Calu3 (cell line): ENCODE measurements around the gene CETN2. TPM values are rescaled to one million over a fixed set of nuclear protein-coding genes. Genes with fewer than 3 reads are reported as not detected.

Source experiments
- BruUV-seq: library from RNA; stranded (reverse); fragments of 400-500 nt; replicated peaks from 2 replicates; lab custom pipeline; 2021; lab: Mats Ljungman, UMichigan
- CTCF ChIA-PET: fragments of 300-600 bp; sonication (Branson Sonifier 250); formaldehyde crosslinking; loops from one replicate; lab custom pipeline; 2022; ENCODE audit warnings: antibody characterized with exemption; lab: Charles Lee
- DNase-seq: peaks from one replicate; pipeline ENCODE4 v3.0.0; 2022
- H3K27ac Mint-ChIP-seq: one replicate; pipeline ENCODE4 v1.8.0; 2022; ENCODE audit warnings: mixed read lengths; ENCODE audit not compliant: unreplicated experiment
- H3K27me3 Mint-ChIP-seq: one replicate; pipeline ENCODE4 v1.8.0; 2022; ENCODE audit warnings: mixed read lengths; ENCODE audit not compliant: unreplicated experiment
- H3K36me3 Mint-ChIP-seq: one replicate; pipeline ENCODE4 v1.8.0; 2022; ENCODE audit warnings: mild to moderate bottlenecking, moderate library complexity, mixed read lengths; ENCODE audit not compliant: insufficient read depth, unreplicated experiment
- H3K4me1 Mint-ChIP-seq: one replicate; pipeline ENCODE4 v1.8.0; 2022; ENCODE audit warnings: mild to moderate bottlenecking, low read depth, mixed read lengths; ENCODE audit not compliant: unreplicated experiment
- H3K4me3 Mint-ChIP-seq: one replicate; pipeline ENCODE4 v1.8.0; 2022; ENCODE audit warnings: mild to moderate bottlenecking, low read depth, moderate library complexity, mixed read lengths; ENCODE audit not compliant: unreplicated experiment
- H3K9me3 Mint-ChIP-seq: one replicate; pipeline ENCODE4 v1.8.0; 2022; ENCODE audit warnings: low read depth, mixed read lengths; ENCODE audit not compliant: unreplicated experiment
- CTCF ChIP-seq: fragments of 200-600 bp; IDR thresholded peaks from one replicate; pipeline ENCODE4 v1.8.0; 2022; ENCODE audit warnings: antibody characterized with exemption; ENCODE audit not compliant: unreplicated experiment
- intact Hi-C: fragments of 100-400 bp; cut with micrococcal nuclease; formaldehyde crosslinking; loops from one replicate; pipeline ENCODE4 v1.10.0; 2022; ENCODE audit not compliant: unreplicated experiment
- total RNA-seq: library from RNA; stranded (reverse); gene quantifications from 2 replicates; pipeline ENCODE4 v1.2.3, GENCODE V29; 2022

Gene CETN2
- total RNA-seq, 1 experiment from 2014 or later: 40.2 TPM

- no peaks in the 10 kb centered on the region for H3K9me3 Mint-ChIP-seq
- CTCF ChIA-PET: no interaction called here
These were observed 35.8 kb upstream of the CETN2 start for GRCh38 chrX:152866386-152866785.

GRCh38 chrX:152865232-152865920 is 34.8 kb upstream of the CETN2 start:
- H3K27me3 Mint-ChIP-seq: no peaks in the 10 kb centered on the region
- CTCF ChIA-PET: no interaction called here
- TF ChIP-seq CTCF: no peak
- no peak overlapping the region for H3K27ac Mint-ChIP-seq
- H3K4me1 Mint-ChIP-seq: no peaks in the 10 kb centered on the region
- DNase-seq: no peak
- H3K9me3 Mint-ChIP-seq: no peaks in the 10 kb centered on the region
- BruUV-seq: no TSS peak
- no peak overlapping the region for H3K4me3 Mint-ChIP-seq
- H3K36me3 Mint-ChIP-seq: peaks cover 22% of the 10 kb centered on the region
- intact Hi-C loops: no loop called here

More at GRCh38 chrX:152866386-152866785, 35.8 kb upstream of the CETN2 start:
- DNase-seq: no peak
- no TSS peak for BruUV-seq
- Mint-ChIP-seq H3K27ac (no peak overlapping the region), H3K27me3 (no peaks in the 10 kb centered on the region), H3K4me1 (no peaks in the 10 kb centered on the region), H3K36me3 (peaks cover 28% of the 10 kb centered on the region), H3K4me3 (no peak overlapping the region)
- intact Hi-C loops: no loop called here
- TF ChIP-seq CTCF: no peak

- TF ChIP-seq CTCF: no peak
- Mint-ChIP-seq H3K27ac (no peak overlapping the region), H3K4me3 (no peak overlapping the region), H3K36me3 (peaks cover 21% of the 10 kb centered on the region), H3K27me3 (no peaks in the 10 kb centered on the region), H3K9me3 (no peaks in the 10 kb centered on the region), H3K4me1 (no peaks in the 10 kb centered on the region)
- DNase-seq: no peak
- CTCF ChIA-PET: no interaction called here
- intact Hi-C loops: no loop called here
- BruUV-seq: no TSS peak
These were observed 31.3 kb upstream of the CETN2 start for GRCh38 chrX:152861826-152862225.

GRCh38 chrX:152861116-152861515 is 30.6 kb upstream of the CETN2 start:
- Mint-ChIP-seq H3K9me3 (no peaks in the 10 kb centered on the region), H3K4me1 (no peaks in the 10 kb centered on the region), H3K27me3 (no peaks in the 10 kb centered on the region), H3K4me3 (no peak overlapping the region), H3K27ac (no peak overlapping the region), H3K36me3 (peaks cover 21% of the 10 kb centered on the region)
- no peak for TF ChIP-seq CTCF
- intact Hi-C loops: no loop called here
- CTCF ChIA-PET: no interaction called here
- no TSS peak for BruUV-seq
- no peak for DNase-seq
